ENCODE data around the gene SPTSSB.

GRCh38 chr3:161349529-161350312, 21.6 kb downstream of the SPTSSB start:
- TF ChIP-seq GATA2 (IDR thresholded peaks at IDR 0.05; ENCODE audit: low read depth, low read length), result no peak
- no peak for TF ChIP-seq GATA3 (IDR thresholded peaks at IDR 0.05; ENCODE audit: low read depth, low read length)
